ENCODE results near the gene CD83. TPM values are rescaled to one million over a fixed set of nuclear protein-coding genes. Genes with fewer than 3 reads are reported as not detected.
"Not testable (repeated sequence)": the region's sequence is repeated elsewhere in the genome, so short reads cannot be mapped to it uniquely, and the experiment has no call there.

The CD83 gene
- total and polyA plus RNA-seq, 12 donors = 4.0 to 245 (median 8.5) TPM

GRCh38 chr6:14070457-14070856 lies 47.1 kb upstream of the CD83 start:
- no peak overlapping the region for H3K27ac ChIP-seq
- intact Hi-C loops (cut with DNase I) = no loop called here
- WGBS, 4 donors = 50 to 66% (median 59%) methylated on average over 4 of the region's 4 CpGs
- DNase-seq = peak in 4 of 7 donors; percentile 35 to 63 (median 46)
- H3K4me1 ChIP-seq (replicated peaks in 1 of 2) = peaks cover 6 to 18% of the 10 kb centered on the region in 2 donors
- peaks cover 5% of the 10 kb centered on the region for H3K27me3 ChIP-seq
- no peaks in the 10 kb centered on the region for H3K9me3 ChIP-seq (replicated peaks in 1 of 3)
- TF ChIP-seq CTCF (IDR thresholded peaks at IDR 0.05) (no peak), POLR2A (IDR thresholded peaks at IDR 0.05) (no peak)
- no peaks in the 10 kb centered on the region for H3K36me3 ChIP-seq (replicated peaks in 1 of 2)
- no peak overlapping the region for H3K4me3 ChIP-seq

DNA sequence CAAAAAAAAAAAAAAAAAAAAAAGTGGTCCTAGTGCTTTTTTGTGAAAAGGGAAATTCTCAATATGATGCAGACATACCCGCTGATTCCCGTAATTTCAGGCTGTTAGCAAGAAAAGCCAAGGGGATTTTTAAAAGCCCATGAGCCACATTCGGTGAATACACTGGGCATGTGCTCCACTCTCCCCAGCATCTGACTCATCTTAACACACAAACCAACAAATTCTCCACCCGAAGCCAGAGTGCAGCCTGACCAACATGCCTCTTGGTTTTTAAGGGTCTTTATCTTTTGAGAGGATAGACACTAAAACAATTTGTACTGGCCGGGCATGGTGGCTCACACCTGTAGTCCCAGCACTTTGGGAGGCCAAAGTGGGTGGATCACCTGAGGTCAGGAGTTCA lies 45.5 kb upstream of the CD83 start:
- Histone ChIP-seq H3K4me3 (no peak overlapping the region), H3K27ac (no peak overlapping the region), H3K27me3 (no peaks in the 10 kb centered on the region), H3K4me1 (replicated peaks in 1 of 2) (peaks cover 6 to 20% of the 10 kb centered on the region in 2 donors), H3K36me3 (replicated peaks in 1 of 2) (no peaks in the 10 kb centered on the region), H3K9me3 (replicated peaks in 1 of 3) (no peaks in the 10 kb centered on the region)
- TF ChIP-seq CTCF (IDR thresholded peaks at IDR 0.05) (no peak), POLR2A (IDR thresholded peaks at IDR 0.05) (no peak)
- WGBS, 4 donors = 72 to 90% (median 79%) methylated on average over 5 of the region's 5 CpGs
- intact Hi-C loops (cut with DNase I) = no loop called here
- DNase-seq = no peak

DNA sequence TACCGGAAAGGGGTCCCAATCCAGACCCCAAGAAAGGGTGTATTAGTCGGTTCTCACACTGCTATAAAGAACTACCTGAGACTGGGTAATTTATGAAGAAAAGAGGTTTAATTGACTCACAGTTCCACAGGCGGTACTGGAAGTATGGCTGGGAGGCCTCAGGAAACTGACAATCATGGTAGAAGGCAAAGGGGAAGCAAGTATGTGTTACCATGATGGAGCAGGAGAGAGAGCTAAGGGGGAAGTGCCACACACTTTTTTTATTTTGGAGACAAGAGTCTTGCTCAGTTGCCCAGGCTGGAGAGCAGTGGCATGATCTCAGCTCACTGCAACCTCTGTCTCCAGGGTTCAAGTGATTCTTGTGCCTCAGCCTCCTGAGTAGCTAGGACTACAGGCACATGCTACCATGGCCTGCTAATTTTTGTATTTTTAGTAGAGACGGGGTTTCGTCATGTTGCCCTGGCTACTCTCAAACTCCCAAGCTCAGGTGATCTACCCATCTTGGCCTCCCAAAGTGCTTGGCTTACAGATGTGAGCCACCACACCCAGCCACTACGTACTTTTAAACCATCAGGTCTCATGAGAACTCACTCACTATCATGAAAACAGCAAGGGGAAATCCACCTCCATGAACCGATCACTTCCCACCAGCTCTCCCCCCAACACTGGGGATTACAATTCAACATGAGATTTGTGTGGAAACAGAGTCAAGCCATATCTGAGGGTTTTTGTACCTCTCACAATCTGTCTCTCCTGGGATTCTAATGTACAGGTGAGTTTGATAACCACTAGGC lies 43.8 kb upstream of the CD83 start:
- H3K27me3 ChIP-seq; H3K36me3 ChIP-seq (replicated peaks in 1 of 2); H3K9me3 ChIP-seq (replicated peaks in 1 of 3); DNase-seq; intact Hi-C loops (cut with DNase I); H3K27ac ChIP-seq; H3K4me3 ChIP-seq: not testable (repeated sequence)
- peaks cover 6 to 19% of the 10 kb centered on the region in 2 donors for H3K4me1 ChIP-seq (replicated peaks in 1 of 2)
- 94 to 100% (median 96%) methylated on average over 7 of the region's 7 CpGs for WGBS, 4 donors

DNA sequence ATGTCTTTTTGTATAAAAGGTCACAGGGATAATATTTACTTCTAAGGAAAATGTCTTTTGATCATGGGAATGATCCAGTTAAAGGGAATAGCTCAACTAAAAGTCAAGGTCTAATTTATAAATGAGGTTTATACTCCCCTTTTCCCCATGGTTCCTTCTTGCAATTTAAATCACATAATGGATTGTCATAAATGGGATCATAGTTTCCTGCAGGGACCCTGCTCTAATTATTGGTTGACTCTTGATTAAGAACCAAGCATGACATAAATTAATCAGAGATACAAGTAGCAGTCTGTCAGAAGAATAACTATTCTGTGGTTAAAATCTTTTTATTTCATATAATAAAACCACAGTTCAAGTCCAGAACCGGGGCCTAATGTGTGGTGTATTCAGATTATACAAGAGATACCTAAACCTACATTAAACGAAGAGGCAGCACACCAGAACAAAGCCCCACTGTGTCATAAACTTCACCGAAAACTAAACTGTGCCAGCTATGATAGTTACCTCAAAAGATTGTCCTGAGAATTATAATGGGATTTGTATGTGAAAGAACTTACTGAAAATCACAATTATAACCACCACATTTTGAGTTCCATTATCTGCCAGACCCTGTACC lies 43.0 kb upstream of the CD83 start:
- peaks cover 6 to 19% of the 10 kb centered on the region in 2 donors for H3K4me1 ChIP-seq (replicated peaks in 1 of 2)
- no peak for TF ChIP-seq POLR2A (IDR thresholded peaks at IDR 0.05)
- no peak for TF ChIP-seq CTCF (IDR thresholded peaks at IDR 0.05)
- WGBS, 4 donors = 40 to 49% (median 47%) methylated on average over 3 of the region's 3 CpGs
- intact Hi-C loops (cut with DNase I) = no loop called here
- DNase-seq = no peak
- no peaks in the 10 kb centered on the region for H3K27me3 ChIP-seq
- H3K4me3 ChIP-seq = peak overlapping the region in 1 of 4 donors; percentile 39
- no peaks in the 10 kb centered on the region for H3K9me3 ChIP-seq (replicated peaks in 1 of 3)
- H3K27ac ChIP-seq = peak overlapping the region in 4 of 5 donors; percentile 54 to 79 (median 60)
- H3K36me3 ChIP-seq (replicated peaks in 1 of 2) = no peaks in the 10 kb centered on the region
